HG02973 (cell line): ENCODE measurements around the gene GNA15.
"Not testable (repeated sequence)": the region's sequence is repeated elsewhere in the genome, so short reads cannot be mapped to it uniquely, and the experiment has no call there.

ENCODE experiments used
- ATAC-seq: cut with Tn5 transposase; IDR thresholded peaks from one replicate; pipeline ENCODE4 v1.9.1; 2021; ENCODE audit warnings: moderate library complexity; ENCODE audit not compliant: unreplicated experiment

The GNA15 gene, protein sequence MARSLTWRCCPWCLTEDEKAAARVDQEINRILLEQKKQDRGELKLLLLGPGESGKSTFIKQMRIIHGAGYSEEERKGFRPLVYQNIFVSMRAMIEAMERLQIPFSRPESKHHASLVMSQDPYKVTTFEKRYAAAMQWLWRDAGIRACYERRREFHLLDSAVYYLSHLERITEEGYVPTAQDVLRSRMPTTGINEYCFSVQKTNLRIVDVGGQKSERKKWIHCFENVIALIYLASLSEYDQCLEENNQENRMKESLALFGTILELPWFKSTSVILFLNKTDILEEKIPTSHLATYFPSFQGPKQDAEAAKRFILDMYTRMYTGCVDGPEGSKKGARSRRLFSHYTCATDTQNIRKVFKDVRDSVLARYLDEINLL

DNA sequence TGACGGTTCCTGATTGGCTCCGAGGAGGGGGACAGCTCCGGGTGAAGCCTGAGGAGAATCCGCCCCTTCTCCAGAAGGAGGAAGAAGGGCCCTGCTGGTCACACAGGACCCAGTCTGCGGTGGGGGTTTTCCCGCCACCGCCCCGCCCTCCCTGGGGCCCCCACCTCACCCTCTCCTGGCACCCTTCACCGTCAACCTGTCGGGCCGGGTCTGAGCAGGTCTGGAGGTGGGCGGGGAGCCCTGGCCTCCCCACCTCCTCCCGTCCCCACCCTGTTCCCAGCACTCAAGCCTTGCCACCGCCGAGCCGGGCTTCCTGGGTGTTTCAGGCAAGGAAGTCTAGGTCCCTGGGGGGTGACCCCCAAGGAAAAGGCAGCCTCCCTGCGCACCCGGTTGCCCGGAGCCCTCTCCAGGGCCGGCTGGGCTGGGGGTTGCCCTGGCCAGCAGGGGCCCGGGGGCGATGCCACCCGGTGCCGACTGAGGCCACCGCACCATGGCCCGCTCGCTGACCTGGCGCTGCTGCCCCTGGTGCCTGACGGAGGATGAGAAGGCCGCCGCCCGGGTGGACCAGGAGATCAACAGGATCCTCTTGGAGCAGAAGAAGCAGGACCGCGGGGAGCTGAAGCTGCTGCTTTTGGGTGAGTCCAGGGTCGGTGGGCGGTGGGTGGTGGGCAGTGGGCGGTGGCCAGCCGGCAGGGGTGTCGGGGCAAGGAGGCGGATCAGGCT lies at the start of gene GNA15:
Gene GNA15, plus strand, starts transcription at position 73 of the 723 bp plus-strand sequence. Its CDS starts 418 bp downstream, at position 491.
- no peak for ATAC-seq

DNA sequence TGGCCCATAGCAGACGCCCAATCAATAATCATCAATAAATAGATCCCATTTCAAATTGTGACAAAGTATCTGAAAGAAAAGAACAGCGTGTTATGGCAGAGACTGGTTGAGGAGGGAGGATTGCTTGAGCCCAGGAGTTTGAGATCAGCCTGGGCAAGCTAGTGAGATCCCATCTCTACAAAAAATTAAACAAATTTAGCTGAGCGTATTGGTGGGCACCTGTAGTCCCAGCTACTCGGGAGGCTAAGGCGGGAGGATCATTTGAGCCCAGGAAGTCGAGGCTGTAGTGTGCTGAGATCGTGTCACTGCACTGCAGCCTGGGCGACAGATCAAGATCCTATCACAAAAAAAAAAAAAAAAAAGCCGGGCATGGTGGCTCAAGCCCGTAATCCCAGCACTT lies 48.1 kb upstream of the GNA15 start:
- ATAC-seq: no peak

DNA sequence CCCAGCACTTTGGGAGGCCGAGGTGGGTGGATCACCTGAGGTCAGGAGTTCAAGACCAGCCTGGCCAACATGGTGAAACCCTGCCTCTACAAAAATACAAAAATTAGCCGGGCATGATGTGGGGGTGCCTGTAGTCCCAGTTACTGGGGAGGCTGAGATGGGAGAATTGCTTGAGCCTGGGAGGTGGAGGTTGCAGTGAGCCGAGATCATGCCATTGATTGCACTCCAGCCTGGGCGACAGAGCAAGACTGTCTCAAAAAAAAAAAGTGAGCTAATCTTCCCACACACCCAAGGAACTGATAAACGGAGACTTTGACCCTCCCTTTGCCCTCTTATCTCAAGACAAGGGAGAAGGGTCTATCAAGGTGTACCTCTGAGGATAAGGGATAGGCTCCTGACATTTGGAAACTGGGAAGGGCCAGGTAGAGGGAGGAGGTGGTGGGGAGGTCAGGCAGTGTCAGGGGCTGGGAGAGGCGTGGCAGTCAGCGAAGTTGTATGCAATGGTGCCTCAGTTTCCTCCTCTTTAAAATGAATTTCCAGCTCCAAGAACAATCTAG lies 46.5 kb upstream of the GNA15 start:
- not testable (repeated sequence) for ATAC-seq

DNA sequence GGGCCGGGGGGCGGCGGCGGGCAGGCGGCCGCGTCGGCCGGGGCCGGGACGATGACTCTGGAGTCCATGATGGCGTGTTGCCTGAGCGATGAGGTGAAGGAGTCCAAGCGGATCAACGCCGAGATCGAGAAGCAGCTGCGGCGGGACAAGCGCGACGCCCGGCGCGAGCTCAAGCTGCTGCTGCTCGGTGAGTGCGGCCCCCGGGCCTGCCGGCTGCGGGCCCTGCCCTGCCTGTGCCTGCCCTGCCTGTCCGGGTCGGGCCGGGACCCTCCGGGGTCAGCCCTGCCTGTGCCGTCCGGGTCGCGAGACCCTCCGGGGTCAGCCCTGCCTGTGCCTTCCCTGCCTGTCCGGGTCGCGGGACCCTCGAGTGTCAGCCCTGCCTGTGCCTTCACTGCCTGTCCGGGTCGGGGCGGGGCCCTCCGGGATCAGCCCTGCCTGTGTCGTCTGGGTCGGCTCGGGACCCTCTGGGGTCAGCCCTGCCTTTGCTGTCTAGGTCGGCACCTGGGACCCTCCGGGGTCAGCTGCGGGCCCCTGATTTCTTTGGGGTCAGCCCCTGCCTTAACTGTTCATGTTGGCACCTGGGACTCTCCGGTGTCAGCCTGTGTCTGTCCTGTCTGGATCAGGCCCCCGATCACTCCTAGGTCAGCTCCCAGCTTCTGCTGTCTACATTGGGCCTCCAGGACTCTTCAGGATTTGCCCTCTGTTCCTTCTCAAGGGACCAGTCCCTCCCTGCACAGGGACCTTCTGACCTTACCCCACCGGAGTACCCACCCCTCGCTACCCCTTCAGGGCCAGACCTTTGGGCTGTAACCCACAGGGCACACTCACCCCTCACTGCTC lies 41.0 kb upstream of the GNA15 start:
- peak; percentile 14 for ATAC-seq

DNA sequence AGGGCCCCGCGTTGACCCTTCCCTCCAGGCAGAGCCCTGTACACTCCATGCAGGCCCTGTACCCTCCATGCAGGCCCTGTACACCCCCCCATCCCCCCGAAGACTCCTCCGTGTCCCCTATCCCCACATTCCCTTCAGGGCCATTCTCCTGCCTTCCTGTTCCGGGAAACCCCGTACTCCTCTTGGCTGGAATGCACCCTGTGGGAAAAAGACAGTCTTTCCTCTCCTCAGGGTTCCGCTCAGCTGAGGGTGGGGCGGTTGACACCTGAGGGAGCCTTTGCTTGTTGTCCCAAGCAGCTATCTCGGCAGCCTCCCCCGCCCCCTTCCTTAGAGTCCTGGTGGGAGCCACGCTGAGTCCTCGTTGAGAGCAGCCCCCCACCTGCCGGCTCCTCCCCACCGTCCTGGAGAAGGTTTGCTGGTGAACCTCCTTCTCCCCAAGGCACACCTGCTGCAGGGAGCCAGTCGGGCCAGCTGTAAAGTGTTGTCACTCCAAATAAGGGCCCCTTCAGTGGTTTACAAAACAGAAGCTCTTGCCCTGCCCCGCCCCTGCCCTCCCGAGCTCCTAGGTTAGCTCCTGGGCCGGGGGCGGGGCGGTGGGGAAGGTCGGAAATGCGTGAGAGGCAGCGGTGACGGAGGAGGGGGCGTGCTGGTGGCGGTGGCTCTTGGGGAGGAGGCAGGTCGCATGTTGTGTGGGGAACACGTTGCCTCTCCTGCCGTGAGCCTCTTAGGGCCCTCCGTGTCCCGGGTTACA lies 40.2 kb upstream of the GNA15 start:
- no peak for ATAC-seq

DNA sequence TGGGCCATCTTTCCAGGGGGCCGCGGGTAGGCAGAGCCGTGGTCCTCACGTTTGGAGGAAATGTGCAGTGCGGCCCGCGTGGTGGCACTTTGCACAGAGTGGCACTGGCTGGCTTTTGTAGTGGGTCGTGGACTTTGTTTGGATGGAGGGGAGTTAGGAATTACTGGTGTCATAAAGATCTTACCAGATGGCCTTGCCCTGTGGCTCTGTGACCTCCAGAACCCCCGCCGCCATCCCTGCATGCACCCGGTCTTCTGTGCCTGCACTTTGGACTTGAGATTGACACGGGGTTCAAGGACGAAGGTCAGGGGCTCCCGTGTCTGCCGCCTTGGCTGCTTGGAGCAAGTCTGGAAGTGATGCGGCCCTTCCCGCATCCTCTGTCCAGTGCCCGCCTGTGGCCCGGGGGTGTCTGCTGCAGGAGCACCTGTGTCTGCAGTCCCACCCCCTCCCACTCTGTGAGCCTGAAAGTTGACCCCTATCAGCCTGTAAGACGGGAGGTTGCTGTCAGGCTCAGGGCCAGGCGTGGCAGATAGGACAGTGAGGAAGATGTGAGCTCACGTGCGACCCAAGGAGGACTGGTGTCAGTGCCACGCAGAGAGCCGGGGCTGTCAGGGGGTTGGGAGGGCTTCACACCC lies 39.4 kb upstream of the GNA15 start:
- ATAC-seq: no peak

DNA sequence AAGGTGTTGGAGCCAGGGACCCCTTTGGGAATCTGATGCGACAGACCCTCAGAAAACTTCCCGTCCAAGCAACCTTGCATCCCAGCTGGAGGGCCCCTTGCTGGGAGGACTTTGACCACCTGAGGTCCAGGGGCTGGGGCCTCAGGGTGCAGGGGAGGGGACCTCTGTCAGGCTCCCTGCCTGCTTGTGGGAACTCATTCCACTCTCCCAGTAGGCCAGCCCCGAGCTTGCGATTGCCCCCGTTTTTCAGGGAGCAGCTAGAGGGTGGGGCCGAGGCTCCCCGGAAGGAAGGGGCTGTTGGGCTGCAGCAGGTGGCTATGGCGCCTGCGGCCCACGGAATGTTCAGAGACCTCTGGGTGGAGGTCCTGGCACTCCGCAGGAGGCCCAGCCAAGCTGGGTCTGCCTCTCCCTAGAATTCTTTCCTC lies 38.9 kb upstream of the GNA15 start:
- ATAC-seq: no peak

DNA sequence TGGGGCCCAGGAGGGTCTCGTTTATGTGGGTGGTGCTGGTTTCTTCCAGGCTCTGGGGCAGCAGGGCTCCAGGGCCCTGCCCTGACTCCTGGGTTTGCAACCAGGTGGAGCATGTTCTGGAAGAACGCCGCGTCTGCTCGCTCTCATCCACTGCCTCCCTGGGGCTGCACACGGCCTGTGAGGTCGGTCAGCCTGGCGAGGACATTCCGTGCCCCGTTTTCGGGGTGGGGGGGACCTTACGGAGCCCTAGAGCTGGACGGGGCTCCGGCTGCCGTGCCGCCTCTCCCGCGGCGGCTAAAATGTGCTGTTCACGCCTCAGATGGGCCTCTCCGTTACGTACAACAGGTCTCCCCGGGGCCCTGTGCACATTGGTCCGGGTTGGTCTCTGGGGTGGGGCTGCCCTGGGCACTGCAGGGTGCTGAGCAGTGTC lies 38.4 kb upstream of the GNA15 start:
- ATAC-seq: no peak

DNA sequence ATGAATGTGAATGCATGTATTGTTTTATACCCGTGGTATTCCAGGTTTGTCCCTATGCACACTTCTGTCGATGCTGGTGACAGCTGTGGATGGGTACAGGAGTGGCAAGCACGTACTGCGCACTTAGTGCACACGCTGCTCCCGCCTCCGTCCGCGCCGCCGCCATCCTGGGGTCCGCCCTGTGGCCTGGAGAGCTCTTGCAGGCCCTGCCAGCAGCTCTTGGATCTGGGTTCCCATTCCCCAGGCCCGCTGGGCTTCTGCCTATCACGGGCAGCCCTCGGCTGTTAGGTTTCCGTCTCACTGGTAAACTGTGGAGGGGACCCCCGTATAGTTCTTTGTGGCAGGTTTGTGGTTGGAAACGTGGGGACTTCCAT lies 37.7 kb upstream of the GNA15 start:
- ATAC-seq: no peak

DNA sequence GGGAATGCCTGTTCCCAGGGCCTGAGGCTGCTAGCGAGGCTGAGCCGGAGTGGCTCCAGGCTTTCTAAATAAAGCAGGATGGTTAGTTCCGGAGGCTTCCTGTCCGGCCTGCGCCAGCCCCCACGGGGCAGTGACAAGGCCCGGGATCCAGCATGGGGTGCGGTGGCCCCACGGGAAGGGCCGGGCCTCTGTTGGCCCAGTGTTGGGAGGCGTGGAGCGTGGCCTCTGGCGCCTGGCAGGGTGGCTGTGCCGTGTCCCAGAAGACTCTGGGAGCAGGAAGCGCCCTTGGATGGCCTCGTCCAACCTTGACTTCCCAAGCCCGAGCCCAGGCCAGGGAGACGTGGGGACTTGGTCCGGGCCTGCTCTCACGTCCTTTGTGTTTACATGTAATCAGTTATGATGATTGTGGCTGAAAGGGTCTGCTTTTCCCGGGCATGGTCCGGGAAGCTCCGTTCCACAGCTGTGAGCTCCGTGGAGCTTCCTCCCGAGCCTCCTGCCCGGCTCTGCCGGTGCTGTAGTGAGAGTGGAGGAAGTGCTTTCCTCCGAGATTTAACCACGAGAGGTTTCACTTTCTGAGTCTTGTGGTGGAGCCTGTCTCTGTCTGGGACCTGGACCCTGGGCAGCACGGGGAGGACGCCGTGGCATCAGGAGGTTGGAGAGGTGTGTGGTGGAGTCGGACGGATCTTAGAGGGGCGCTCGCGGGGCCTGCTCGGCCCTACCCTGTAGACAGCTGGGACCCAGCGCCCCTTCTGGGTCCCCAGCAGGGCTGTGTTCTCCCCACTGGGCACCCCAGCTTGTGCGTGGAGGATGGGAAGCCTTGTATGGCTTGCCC lies 37.1 kb upstream of the GNA15 start:
- no peak for ATAC-seq

DNA sequence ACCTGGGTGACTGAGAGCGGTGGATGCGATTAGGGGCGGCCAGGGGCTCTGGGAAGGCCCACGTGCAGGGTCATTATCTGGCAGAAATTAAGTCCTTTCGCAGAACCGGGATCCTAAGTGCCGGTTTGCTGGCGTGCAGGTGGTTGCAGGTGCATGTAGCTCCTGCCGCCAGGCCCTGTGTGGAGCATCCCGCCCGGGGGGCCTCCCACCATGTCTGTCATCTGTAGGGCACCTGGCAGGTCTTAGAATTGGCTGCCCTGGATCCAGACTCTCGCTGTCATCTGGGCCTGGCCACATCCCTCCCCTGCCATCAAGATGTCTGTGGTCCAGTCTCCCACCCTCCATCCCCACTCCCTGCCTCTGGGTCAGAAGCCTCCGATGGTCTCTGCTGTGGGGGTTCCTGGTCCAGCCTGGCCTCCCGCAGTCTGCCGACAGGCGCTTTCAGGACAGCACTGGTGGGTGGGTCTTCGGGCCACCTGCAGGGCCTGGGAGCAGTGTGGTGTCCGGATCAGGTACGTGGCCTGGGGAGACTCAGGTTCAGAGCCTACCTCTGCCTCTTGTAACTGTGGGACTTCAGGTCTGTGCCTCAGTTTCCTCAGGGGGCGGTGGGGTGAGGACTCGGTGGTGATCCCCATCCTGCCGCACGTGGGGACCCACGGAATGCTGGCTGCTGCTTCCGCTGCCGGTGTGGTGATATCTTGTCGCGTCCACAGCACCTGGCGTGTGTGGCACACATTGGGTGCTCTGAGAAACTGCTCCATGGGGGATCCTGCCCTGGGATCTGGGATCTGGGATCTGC lies 36.3 kb upstream of the GNA15 start:
- no peak for ATAC-seq

DNA sequence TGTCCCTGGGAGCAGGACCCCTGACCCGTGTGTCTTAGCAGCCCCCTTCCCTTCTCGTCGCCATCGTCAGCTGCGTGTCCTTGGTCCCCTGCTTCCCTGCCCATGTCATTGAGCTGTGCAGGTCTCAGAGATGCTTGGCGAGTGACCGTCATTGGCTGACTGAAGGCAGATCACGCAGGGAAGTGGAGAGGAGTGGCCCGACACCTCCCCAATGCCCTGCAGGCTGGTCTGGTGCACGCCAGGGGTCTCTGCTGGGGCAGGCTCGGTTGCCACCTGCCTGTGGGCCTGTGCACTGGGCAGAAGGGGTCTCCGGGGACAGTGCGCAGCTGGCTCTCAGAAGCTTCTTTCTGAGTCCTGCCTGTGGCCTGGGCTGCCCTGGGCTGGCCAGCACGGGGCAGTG lies 35.5 kb upstream of the GNA15 start:
- ATAC-seq: no peak

DNA sequence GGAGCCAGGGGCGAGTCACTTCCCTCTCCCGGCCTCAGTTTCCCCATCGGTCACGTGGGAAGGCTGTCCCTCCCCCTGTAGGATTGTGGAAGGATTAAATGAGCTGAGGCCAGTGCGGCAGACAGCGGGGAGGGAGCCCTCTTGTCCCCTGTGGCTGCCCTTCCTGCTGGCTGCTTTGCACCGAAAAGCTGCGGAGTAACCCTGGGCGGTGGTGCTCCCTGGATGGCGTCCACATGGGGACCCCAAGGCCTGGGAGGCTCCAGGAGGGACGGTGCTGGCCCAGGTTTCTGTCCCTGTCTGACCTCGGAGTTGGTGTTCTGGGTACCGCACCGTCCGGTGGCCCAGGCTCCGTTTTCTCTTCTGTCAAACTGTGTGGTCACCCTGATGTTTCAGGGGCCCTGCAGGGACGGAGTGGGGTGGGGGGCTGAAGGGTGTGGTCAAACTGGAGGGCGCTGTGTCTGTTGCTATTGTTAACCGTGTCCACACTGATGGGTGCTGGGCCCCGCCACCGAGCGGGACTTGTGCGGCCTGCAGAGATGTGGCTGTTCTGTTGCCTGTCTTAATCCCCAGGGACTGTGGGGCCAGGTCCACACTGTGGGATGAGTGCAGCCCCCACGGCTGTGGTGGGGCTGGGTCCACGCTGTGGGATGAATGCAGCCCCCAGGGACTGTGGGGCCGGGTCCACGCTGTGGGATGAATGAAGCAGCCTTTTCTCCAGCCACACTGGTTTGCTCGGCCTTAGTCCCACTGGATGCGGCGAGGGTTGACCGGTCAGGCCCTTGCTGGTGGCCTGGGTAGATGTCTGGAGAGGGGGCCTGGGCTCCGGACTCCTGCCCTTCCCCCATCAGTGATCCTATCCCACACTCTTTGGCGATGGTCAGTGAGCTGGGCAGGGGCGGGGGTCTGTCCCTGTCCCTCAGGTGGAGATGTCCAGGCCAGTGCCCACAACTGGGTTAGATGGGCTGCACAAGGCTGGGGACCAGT lies 34.8 kb upstream of the GNA15 start:
- no peak for ATAC-seq

DNA sequence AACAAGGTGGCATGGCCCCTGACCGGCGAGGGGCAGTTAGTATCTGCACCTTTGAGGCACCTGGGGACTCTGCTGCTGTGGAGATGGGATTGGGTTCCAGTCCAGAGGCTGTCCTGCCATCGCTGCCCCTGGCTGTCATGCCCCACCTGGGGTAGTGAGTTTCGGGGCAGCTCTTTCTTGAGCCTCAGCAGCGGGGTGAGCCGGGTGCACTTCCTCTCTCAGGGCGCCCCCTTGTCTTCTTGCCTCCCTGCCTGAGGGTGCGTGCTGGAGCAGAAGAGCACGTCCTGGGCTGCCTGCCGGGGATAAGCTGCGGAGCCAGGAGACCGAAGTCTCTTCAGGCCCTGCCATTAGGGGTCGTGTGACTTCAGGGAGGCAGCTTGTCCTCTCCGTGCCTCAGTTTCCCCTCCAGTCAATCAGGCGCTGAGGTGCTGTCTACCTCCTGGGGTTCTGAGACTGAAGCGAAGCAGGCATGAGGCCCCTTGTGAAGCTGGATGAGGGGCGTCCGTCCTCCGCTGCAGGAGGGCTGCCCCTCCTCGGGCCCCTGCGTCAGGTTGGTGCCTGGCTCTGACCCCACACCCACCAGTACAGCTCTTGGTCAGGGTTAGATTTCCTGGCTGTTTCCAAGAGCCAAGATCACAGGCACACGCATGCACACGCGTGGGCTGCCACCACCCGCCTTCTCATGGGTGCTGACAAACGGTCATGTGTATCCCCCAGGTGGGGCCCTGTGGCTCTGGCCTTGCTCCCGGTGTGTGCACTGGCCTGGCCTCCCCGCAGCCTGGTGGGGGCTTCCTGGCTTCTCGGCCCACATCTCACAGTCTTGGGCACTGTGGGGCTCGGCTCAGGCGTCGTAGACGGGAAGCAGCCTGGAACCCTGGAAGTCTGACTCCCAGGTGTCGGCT lies 33.3 kb upstream of the GNA15 start:
- ATAC-seq: no peak

DNA sequence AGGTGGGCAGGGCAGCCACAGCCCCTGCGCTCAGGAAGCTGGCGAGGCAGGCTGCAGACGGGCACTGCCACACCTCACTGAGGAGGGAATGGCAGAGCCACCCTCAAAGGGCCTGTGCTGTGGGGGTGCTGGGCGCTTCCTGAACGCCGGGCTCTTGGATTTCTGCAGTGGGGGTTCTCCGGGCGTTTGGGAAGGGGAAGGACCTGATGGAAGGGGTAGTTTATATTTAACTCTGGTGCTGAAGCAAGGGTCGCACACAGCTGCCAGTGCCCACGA lies 31.2 kb upstream of the GNA15 start:
- no peak for ATAC-seq
